Glutamatergic neuron (in vitro differentiated cells): Measurements from ENCODE around the gene TPI1. TPM values are rescaled to one million over a fixed set of nuclear protein-coding genes. Genes with fewer than 3 reads are reported as not detected.
"Not testable (repeated sequence)": the region's sequence is repeated elsewhere in the genome, so short reads cannot be mapped to it uniquely, and the experiment has no call there.

Source experiments
- DNase-seq: peaks from one replicate; pipeline ENCODE4 v3.0.0; 2022
- H3K27ac Mint-ChIP-seq: one replicate; pipeline ENCODE4 v1.8.0; 2020; ENCODE audit warnings: mild to moderate bottlenecking, mixed read lengths, inconsistent platforms; ENCODE audit not compliant: unreplicated experiment
- H3K27me3 Mint-ChIP-seq: one replicate; pipeline ENCODE4 v1.8.0; 2020; ENCODE audit warnings: mild to moderate bottlenecking, moderate library complexity, mixed read lengths, inconsistent platforms; ENCODE audit not compliant: unreplicated experiment
- H3K36me3 Mint-ChIP-seq: one replicate; pipeline ENCODE4 v1.8.0; 2020; ENCODE audit warnings: mild to moderate bottlenecking, mixed read lengths, inconsistent platforms; ENCODE audit not compliant: unreplicated experiment
- H3K4me1 Mint-ChIP-seq: one replicate; pipeline ENCODE4 v1.8.0; 2020; ENCODE audit warnings: mild to moderate bottlenecking, low read depth, mixed read lengths, inconsistent platforms; ENCODE audit not compliant: unreplicated experiment
- H3K4me3 Mint-ChIP-seq: one replicate; pipeline ENCODE4 v1.8.0; 2020; ENCODE audit warnings: mild to moderate bottlenecking, mixed read lengths, inconsistent platforms; ENCODE audit not compliant: unreplicated experiment
- H3K9me3 Mint-ChIP-seq: one replicate; pipeline ENCODE4 v1.8.0; 2020; ENCODE audit warnings: mild to moderate bottlenecking, moderate library complexity, mixed read lengths, inconsistent platforms; ENCODE audit not compliant: unreplicated experiment
- total RNA-seq: library from RNA; stranded (reverse); fragmentation: NEBNext Ultra II Directional; extraction: Animal tissue kit (Norgen Biotek cat#: 25700); gene quantifications from one replicate; pipeline ENCODE4 v1.2.1, GENCODE V29; 2021; ENCODE audit not compliant: unreplicated experiment
- TF ChIP-seq, protein P1 (sequence below): fragments of 200-600 bp; sonication (generic); IDR thresholded peaks from one replicate; pipeline ENCODE4 v1.5.0; 2021; ENCODE audit not compliant: partially characterized antibody, unreplicated experiment

The TPI1 gene
- total RNA-seq, 1 donor from 2014 or later = 663 TPM

DNA sequence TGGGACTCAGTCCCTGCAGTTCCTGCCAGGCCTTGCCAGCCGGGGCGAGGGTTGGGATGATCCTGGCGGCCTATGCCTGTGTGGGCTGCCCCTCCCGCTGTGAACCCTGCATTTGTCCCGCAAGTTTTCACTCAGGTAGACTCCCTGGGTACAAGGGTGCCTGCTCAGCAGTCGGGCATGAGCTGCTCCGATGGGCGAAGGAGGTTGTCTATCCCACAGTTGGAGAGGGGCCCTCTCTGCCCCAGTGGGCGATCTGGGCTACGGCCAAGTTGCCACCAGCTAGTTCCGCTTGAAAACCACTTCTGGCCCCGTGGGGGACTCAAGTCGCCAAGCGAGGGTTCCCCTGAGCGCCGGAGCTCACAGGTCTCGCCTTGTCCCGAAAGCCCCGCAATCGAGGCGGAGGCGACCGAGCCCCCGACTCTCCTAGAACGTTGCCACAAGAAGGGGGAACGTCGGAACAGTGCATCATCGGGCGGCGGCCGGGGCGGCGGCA, 365 bp upstream of the TPI1 start:
- Mint-ChIP-seq H3K4me1 (peaks cover 22% of the 10 kb centered on the region), H3K27me3 (peaks cover 17% of the 10 kb centered on the region), H3K27ac (peak overlapping the region; percentile 73), H3K9me3 (peaks cover 22% of the 10 kb centered on the region), H3K4me3 (peak overlapping the region; percentile 76), H3K36me3 (peaks cover 4% of the 10 kb centered on the region)
- DNase-seq = no peak
- TF ChIP-seq, protein P1, sequence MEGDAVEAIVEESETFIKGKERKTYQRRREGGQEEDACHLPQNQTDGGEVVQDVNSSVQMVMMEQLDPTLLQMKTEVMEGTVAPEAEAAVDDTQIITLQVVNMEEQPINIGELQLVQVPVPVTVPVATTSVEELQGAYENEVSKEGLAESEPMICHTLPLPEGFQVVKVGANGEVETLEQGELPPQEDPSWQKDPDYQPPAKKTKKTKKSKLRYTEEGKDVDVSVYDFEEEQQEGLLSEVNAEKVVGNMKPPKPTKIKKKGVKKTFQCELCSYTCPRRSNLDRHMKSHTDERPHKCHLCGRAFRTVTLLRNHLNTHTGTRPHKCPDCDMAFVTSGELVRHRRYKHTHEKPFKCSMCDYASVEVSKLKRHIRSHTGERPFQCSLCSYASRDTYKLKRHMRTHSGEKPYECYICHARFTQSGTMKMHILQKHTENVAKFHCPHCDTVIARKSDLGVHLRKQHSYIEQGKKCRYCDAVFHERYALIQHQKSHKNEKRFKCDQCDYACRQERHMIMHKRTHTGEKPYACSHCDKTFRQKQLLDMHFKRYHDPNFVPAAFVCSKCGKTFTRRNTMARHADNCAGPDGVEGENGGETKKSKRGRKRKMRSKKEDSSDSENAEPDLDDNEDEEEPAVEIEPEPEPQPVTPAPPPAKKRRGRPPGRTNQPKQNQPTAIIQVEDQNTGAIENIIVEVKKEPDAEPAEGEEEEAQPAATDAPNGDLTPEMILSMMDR = no peak

DNA sequence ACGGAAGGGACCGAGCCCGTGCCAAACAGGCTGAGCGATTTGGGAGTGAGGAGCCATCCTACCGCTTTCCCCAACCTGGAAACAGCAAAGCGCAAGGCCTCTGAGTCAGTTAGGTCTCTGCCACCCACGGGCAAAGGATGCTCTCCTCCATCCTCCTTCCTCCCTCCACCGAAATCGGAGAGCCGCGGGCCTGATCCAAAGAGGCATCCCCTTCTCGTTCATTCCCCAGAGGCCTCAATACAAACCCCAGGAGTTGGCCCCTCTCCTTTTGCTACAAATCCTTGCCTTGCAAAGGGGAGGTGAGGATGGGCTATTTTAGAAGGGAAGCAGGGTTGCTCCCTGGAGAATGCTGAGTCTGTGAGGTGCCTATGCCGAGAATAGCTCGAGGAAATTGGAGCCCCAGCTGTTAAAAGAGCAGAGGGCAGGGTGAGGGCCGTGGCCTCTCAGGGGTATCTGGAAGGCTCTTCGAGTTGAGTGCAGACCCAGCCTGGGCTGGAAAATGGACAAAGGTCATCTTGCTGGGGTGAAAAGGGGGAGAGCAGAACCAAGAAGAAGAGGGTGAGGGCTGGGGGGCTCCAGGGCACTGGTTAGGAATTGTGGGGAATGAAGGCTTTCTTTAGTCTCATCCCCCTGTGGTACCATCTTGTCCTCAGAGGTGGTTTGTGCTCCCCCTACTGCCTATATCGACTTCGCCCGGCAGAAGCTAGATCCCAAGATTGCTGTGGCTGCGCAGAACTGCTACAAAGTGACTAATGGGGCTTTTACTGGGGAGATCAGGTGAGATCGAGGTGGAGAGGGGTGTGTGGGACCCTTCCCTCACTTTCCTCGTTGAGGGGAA, 1.1 kb downstream of the TPI1 start:
- H3K27ac Mint-ChIP-seq = peak overlapping the region; percentile 85
- peaks cover 24% of the 10 kb centered on the region for H3K4me1 Mint-ChIP-seq
- H3K27me3 Mint-ChIP-seq = peaks cover 17% of the 10 kb centered on the region
- peak; percentile 41 for DNase-seq
- H3K9me3 Mint-ChIP-seq = peaks cover 26% of the 10 kb centered on the region
- H3K4me3 Mint-ChIP-seq = peak overlapping the region; percentile 91
- TF ChIP-seq, protein P1 = no peak
- H3K36me3 Mint-ChIP-seq = peaks cover 1% of the 10 kb centered on the region

DNA sequence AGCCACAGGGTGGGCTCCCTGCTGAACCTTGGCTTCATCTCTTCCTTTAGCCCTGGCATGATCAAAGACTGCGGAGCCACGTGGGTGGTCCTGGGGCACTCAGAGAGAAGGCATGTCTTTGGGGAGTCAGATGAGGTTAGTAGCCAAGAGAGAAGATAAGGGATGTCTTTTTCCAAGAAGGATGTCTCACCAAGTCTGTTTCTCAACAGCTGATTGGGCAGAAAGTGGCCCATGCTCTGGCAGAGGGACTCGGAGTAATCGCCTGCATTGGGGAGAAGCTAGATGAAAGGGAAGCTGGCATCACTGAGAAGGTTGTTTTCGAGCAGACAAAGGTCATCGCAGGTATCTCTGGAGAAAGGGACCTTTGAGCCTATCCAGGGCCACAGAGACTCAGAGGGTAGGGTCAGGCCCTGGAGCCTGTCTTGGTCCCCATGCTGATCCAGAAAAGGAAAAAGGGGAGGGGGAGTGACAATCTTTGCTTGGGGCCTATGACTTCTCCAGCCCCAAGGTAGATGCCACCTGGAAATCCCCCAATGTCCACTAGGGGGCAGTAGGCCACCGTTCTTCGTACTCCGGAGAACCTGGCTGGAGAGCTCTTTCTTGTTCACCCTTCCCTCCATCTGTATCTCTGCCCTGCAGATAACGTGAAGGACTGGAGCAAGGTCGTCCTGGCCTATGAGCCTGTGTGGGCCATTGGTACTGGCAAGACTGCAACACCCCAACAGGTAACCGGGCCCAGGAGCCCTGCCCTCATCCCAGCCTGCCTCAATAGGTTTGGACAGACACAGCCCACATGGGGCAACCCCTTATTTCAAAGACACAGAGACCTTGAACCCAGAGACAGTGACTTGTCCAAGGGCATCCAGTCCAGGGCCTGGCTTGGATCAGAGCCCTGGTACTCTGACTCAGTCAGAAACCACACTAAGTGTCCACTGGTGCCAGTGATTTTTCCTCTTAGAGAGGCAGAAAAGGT, 2.0 kb downstream of the TPI1 start:
- TF ChIP-seq, protein P1 = peak; percentile 91
- peak overlapping the region; percentile 85 for H3K27ac Mint-ChIP-seq
- H3K36me3 Mint-ChIP-seq = no peaks in the 10 kb centered on the region
- peaks cover 24% of the 10 kb centered on the region for H3K4me1 Mint-ChIP-seq
- peak overlapping the region; percentile 91 for H3K4me3 Mint-ChIP-seq
- peaks cover 31% of the 10 kb centered on the region for H3K9me3 Mint-ChIP-seq
- H3K27me3 Mint-ChIP-seq = peaks cover 17% of the 10 kb centered on the region
- DNase-seq = peak; percentile 93

DNA sequence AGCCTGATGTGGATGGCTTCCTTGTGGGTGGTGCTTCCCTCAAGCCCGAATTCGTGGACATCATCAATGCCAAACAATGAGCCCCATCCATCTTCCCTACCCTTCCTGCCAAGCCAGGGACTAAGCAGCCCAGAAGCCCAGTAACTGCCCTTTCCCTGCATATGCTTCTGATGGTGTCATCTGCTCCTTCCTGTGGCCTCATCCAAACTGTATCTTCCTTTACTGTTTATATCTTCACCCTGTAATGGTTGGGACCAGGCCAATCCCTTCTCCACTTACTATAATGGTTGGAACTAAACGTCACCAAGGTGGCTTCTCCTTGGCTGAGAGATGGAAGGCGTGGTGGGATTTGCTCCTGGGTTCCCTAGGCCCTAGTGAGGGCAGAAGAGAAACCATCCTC, 3.0 kb downstream of the TPI1 start:
- peak overlapping the region; percentile 74 for H3K27ac Mint-ChIP-seq
- H3K9me3 Mint-ChIP-seq = peaks cover 28% of the 10 kb centered on the region
- H3K4me3 Mint-ChIP-seq = peak overlapping the region; percentile 91
- H3K27me3 Mint-ChIP-seq = peaks cover 17% of the 10 kb centered on the region
- H3K36me3 Mint-ChIP-seq, DNase-seq: not testable (repeated sequence)
- H3K4me1 Mint-ChIP-seq = peaks cover 24% of the 10 kb centered on the region
